OCI-LY7 (cell line): ENCODE data around the gene BLTP3A.

Source experiments
- CTCF ChIP-seq: fragments of 200-600 bp; sonication (generic); conservative IDR thresholded peaks from 2 replicates; pipeline ENCODE4 v1.5.1; 2014; ENCODE audit warnings: mild to moderate bottlenecking, antibody characterized with exemption, low read length, moderate library complexity, mixed read lengths
- EZH2phosphoT487 ChIP-seq: fragments of 200-600 bp; sonication (generic); IDR thresholded peaks from 2 replicates; pipeline ENCODE4 v1.6.1; 2018; ENCODE audit warnings: low read depth, borderline replicate concordance, mild to moderate bottlenecking, mixed run types, antibody characterized with exemption, low read length, moderate library complexity, mixed read lengths

GRCh38 chr6:34793877-34794276, 2.0 kb downstream of the BLTP3A start:
- TF ChIP-seq CTCF (no peak), EZH2phosphoT487 (no peak)
